HG02970 (cell line): Measurements from ENCODE around the gene CYTH1.
"Not testable (repeated sequence)": the region's sequence is repeated elsewhere in the genome, so short reads cannot be mapped to it uniquely, and the experiment has no call there.

ENCODE experiments used
- ATAC-seq: cut with Tn5 transposase; IDR thresholded peaks from one replicate; pipeline ENCODE4 v1.9.1; 2021; ENCODE audit warnings: mild to moderate bottlenecking, moderate library complexity, moderate number of reproducible peaks; ENCODE audit not compliant: unreplicated experiment, low FRiP score

Gene CYTH1

GRCh38 chr17:78674595-78675315 lies 107.3 kb downstream of the CYTH1 start:
- no peak for ATAC-seq

GRCh38 chr17:78674156-78674555 lies 107.9 kb downstream of the CYTH1 start:
- no peak for ATAC-seq

GRCh38 chr17:78673395-78673794 lies 108.7 kb downstream of the CYTH1 start:
- no peak for ATAC-seq

- no peak for ATAC-seq
These were observed 109.2 kb downstream of the CYTH1 start for GRCh38 chr17:78672871-78673371.

- ATAC-seq, result no peak
These were observed 110.1 kb downstream of the CYTH1 start for GRCh38 chr17:78672005-78672404.

- ATAC-seq, result not testable (repeated sequence)
These were observed 110.4 kb downstream of the CYTH1 start for GRCh38 chr17:78671726-78672001.

GRCh38 chr17:78670850-78671725 lies 111.0 kb downstream of the CYTH1 start:
- no peak for ATAC-seq

- no peak for ATAC-seq
These were observed 112.0 kb downstream of the CYTH1 start for GRCh38 chr17:78669975-78670518.

- no peak for ATAC-seq
These were observed 112.7 kb downstream of the CYTH1 start for GRCh38 chr17:78669256-78669974.

- no peak for ATAC-seq
These were observed 113.2 kb downstream of the CYTH1 start for GRCh38 chr17:78668847-78669246.

GRCh38 chr17:78667741-78668640 lies 114.1 kb downstream of the CYTH1 start:
- ATAC-seq, result no peak

- no peak for ATAC-seq
These were observed 115.0 kb downstream of the CYTH1 start for GRCh38 chr17:78667091-78667490.

GRCh38 chr17:78665952-78666920 lies 115.8 kb downstream of the CYTH1 start:
- ATAC-seq, result no peak

- no peak for ATAC-seq
These were observed 116.6 kb downstream of the CYTH1 start for GRCh38 chr17:78665387-78665951.

- ATAC-seq, result no peak
These were observed 117.3 kb downstream of the CYTH1 start for GRCh38 chr17:78664476-78665386.

GRCh38 chr17:78661093-78661770 lies 120.8 kb downstream of the CYTH1 start:
- no peak for ATAC-seq

GRCh38 chr17:78659546-78659945 lies 122.5 kb downstream of the CYTH1 start:
- no peak for ATAC-seq
